Nephron (organoid): ENCODE measurements around the gene DDIT4L.

Experiments used
- H3K27ac Mint-ChIP-seq, 3 experiments: 2 replicates each; pipeline ENCODE4 v1.8.0; 2020; ENCODE audit warnings: mixed read lengths in 3 of 3, mild to moderate bottlenecking in 2 of 3, moderate library complexity in 1 of 3
- H3K27me3 Mint-ChIP-seq: 2 replicates; pipeline ENCODE4 v1.8.0; 2021; ENCODE audit warnings: low read depth, mild to moderate bottlenecking, moderate library complexity, mixed read lengths
- H3K36me3 Mint-ChIP-seq: 2 replicates; pipeline ENCODE4 v1.8.0; 2020; ENCODE audit warnings: low read depth, mixed read lengths
- H3K4me1 Mint-ChIP-seq: 2 replicates; pipeline ENCODE4 v1.8.0; 2020; ENCODE audit warnings: mixed read lengths
- H3K4me3 Mint-ChIP-seq, 3 experiments: 2 replicates each; pipeline ENCODE4 v1.8.0; 2020; ENCODE audit warnings: mild to moderate bottlenecking in 3 of 3, mixed read lengths in 3 of 3, moderate library complexity in 2 of 3
- H3K9me3 Mint-ChIP-seq: 2 replicates; pipeline ENCODE4 v1.8.0; 2020; ENCODE audit warnings: mixed read lengths
- CTCF ChIP-seq, 3 experiments: fragments of 200-600 bp; sonication (generic); IDR thresholded peaks; one replicate each; pipeline ENCODE4 v1.5.0; 2021; ENCODE audit warnings: antibody characterized with exemption in 3 of 3; ENCODE audit not compliant: unreplicated experiment in 3 of 3

The DDIT4L gene

GRCh38 chr4:100189820-100190642, at the start of gene DDIT4L:
DDIT4L (minus strand) TSS chr4:100190468; CDS start chr4:100189983, 485 bp downstream.
- H3K4me1 Mint-ChIP-seq = peaks cover 22% of the 10 kb centered on the region
- TF ChIP-seq CTCF (IDR thresholded peaks at IDR 0.05; ENCODE audit: unreplicated experiment in 3 of 3) = no peak
- H3K4me3 Mint-ChIP-seq = peak within 1 kb of the TSS; percentile 79 to 87 (median 87)
- peak within 1 kb of the TSS in 1 of 3 experiments; percentile 0 for H3K27ac Mint-ChIP-seq
- no peaks in the 10 kb centered on the region for H3K9me3 Mint-ChIP-seq
- H3K27me3 Mint-ChIP-seq = peaks cover 34% of the 10 kb centered on the region
- H3K36me3 Mint-ChIP-seq = no peaks in the 10 kb centered on the region

GRCh38 chr4:100240008-100240407, 49.7 kb upstream of the DDIT4L start:
- H3K27ac Mint-ChIP-seq = no peak overlapping the region
- TF ChIP-seq CTCF (IDR thresholded peaks at IDR 0.05; ENCODE audit: unreplicated experiment in 3 of 3) = no peak
- no peaks in the 10 kb centered on the region for H3K4me1 Mint-ChIP-seq
- no peak overlapping the region for H3K4me3 Mint-ChIP-seq
- no peaks in the 10 kb centered on the region for H3K36me3 Mint-ChIP-seq
- H3K9me3 Mint-ChIP-seq = peaks cover 12% of the 10 kb centered on the region
- no peaks in the 10 kb centered on the region for H3K27me3 Mint-ChIP-seq

- no peaks in the 10 kb centered on the region for H3K4me1 Mint-ChIP-seq
- H3K36me3 Mint-ChIP-seq = no peaks in the 10 kb centered on the region
Measured at GRCh38 chr4:100224721-100225120, 34.5 kb upstream of the DDIT4L start.

GRCh38 chr4:100224160-100224559, 33.9 kb upstream of the DDIT4L start:
- Mint-ChIP-seq H3K27me3 (peaks cover 4% of the 10 kb centered on the region), H3K4me1 (no peaks in the 10 kb centered on the region), H3K4me3 (no peak overlapping the region), H3K9me3 (peaks cover 28% of the 10 kb centered on the region), H3K36me3 (no peaks in the 10 kb centered on the region), H3K27ac (no peak overlapping the region)
- TF ChIP-seq CTCF (IDR thresholded peaks at IDR 0.05; ENCODE audit: unreplicated experiment in 3 of 3) = no peak

More at GRCh38 chr4:100224721-100225120, 34.5 kb upstream of the DDIT4L start:
- H3K4me3 Mint-ChIP-seq = no peak overlapping the region
- peaks cover 4% of the 10 kb centered on the region for H3K27me3 Mint-ChIP-seq
- H3K27ac Mint-ChIP-seq = no peak overlapping the region
- TF ChIP-seq CTCF (IDR thresholded peaks at IDR 0.05; ENCODE audit: unreplicated experiment in 3 of 3) = no peak
- H3K9me3 Mint-ChIP-seq = peaks cover 28% of the 10 kb centered on the region

- Mint-ChIP-seq H3K4me1 (no peaks in the 10 kb centered on the region), H3K36me3 (no peaks in the 10 kb centered on the region), H3K9me3 (no peaks in the 10 kb centered on the region), H3K4me3 (no peak overlapping the region), H3K27ac (no peak overlapping the region), H3K27me3 (peaks cover 3% of the 10 kb centered on the region)
- no peak for TF ChIP-seq CTCF (IDR thresholded peaks at IDR 0.05; ENCODE audit: unreplicated experiment in 3 of 3)
Measured at GRCh38 chr4:100208964-100209363, 18.7 kb upstream of the DDIT4L start.

GRCh38 chr4:100208459-100208858, 18.2 kb upstream of the DDIT4L start:
- H3K27ac Mint-ChIP-seq = no peak overlapping the region
- H3K4me1 Mint-ChIP-seq = no peaks in the 10 kb centered on the region
- TF ChIP-seq CTCF (IDR thresholded peaks at IDR 0.05; ENCODE audit: unreplicated experiment in 3 of 3) = no peak
- H3K36me3 Mint-ChIP-seq = no peaks in the 10 kb centered on the region
- no peaks in the 10 kb centered on the region for H3K9me3 Mint-ChIP-seq
- no peak overlapping the region for H3K4me3 Mint-ChIP-seq
- peaks cover 3% of the 10 kb centered on the region for H3K27me3 Mint-ChIP-seq
